Ishikawa (cell line): Measurements from ENCODE around the gene PTRH2.

Source experiments
- CEBPB ChIP-seq: IDR thresholded peaks from 2 replicates; pipeline ENCODE4 v1.6.1; 2012
- CREB1 ChIP-seq: IDR thresholded peaks from 2 replicates; pipeline ENCODE4 v1.6.1; 2012; ENCODE audit warnings: low read depth
- EGR1 ChIP-seq: IDR thresholded peaks from 2 replicates; pipeline ENCODE4 v1.6.1; 2012
- EP300 ChIP-seq: IDR thresholded peaks from 2 replicates; pipeline ENCODE4 v1.6.1; 2012; ENCODE audit warnings: borderline replicate concordance
- FOXM1 ChIP-seq: IDR thresholded peaks from 2 replicates; pipeline ENCODE4 v1.6.1; 2012; ENCODE audit warnings: low read depth, borderline replicate concordance
- NFIC ChIP-seq: IDR thresholded peaks from 2 replicates; pipeline ENCODE4 v1.6.1; 2012
- RAD21 ChIP-seq: IDR thresholded peaks from 2 replicates; pipeline ENCODE4 v1.6.1; 2012; ENCODE audit warnings: low read depth
- TAF1 ChIP-seq: IDR thresholded peaks from 2 replicates; pipeline ENCODE4 v1.6.1; 2012; ENCODE audit warnings: low read depth, mild to moderate bottlenecking
- TCF12 ChIP-seq: IDR thresholded peaks from 2 replicates; pipeline ENCODE4 v1.6.1; 2012; ENCODE audit warnings: low read depth
- TEAD4 ChIP-seq: IDR thresholded peaks from 2 replicates; pipeline ENCODE4 v1.6.1; 2012
- YY1 ChIP-seq: IDR thresholded peaks from 2 replicates; pipeline ENCODE4 v1.6.1; 2012; ENCODE audit warnings: low read depth
- ZBTB7A ChIP-seq: IDR thresholded peaks from 2 replicates; pipeline ENCODE4 v1.6.1; 2012; ENCODE audit warnings: low read depth
- TF ChIP-seq, protein P1 (sequence below): IDR thresholded peaks from 2 replicates; pipeline ENCODE4 v1.6.1; 2012
- TF ChIP-seq, protein P2 (sequence below): IDR thresholded peaks from 2 replicates; pipeline ENCODE4 v1.6.1; 2012; ENCODE audit warnings: low read depth, mild to moderate bottlenecking
- TF ChIP-seq, protein P3 (sequence below): IDR thresholded peaks from 2 replicates; pipeline ENCODE4 v1.6.1; 2012

The PTRH2 gene

DNA sequence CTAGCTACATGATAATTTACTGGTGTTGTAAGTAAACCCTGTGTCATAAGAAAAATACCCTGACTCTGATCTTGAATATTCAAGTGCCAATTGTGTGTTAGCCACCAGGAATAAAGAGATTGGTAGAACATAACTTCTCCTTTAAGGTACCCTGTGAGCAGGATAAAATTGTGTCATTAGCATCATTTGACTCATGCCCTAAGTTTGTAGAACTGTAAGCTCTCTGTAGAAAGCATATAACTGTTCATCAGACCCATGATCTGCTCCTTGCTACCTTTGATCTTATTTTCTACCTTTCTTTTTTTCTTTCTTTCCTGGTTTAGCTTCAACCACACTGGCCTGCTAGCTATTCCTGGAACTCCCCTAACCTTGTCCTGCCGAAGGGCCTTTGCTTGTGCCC lies 35.8 kb downstream of the PTRH2 start:
- TF ChIP-seq TCF12 (no peak), YY1 (no peak), TEAD4 (no peak), EP300 (no peak), CEBPB (no peak), NFIC (no peak), ZBTB7A (no peak), EGR1 (no peak), TAF1 (no peak), FOXM1 (no peak)
- TF ChIP-seq, protein P1, sequence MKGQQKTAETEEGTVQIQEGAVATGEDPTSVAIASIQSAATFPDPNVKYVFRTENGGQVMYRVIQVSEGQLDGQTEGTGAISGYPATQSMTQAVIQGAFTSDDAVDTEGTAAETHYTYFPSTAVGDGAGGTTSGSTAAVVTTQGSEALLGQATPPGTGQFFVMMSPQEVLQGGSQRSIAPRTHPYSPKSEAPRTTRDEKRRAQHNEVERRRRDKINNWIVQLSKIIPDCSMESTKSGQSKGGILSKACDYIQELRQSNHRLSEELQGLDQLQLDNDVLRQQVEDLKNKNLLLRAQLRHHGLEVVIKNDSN = no peak
- TF ChIP-seq, protein P2, sequence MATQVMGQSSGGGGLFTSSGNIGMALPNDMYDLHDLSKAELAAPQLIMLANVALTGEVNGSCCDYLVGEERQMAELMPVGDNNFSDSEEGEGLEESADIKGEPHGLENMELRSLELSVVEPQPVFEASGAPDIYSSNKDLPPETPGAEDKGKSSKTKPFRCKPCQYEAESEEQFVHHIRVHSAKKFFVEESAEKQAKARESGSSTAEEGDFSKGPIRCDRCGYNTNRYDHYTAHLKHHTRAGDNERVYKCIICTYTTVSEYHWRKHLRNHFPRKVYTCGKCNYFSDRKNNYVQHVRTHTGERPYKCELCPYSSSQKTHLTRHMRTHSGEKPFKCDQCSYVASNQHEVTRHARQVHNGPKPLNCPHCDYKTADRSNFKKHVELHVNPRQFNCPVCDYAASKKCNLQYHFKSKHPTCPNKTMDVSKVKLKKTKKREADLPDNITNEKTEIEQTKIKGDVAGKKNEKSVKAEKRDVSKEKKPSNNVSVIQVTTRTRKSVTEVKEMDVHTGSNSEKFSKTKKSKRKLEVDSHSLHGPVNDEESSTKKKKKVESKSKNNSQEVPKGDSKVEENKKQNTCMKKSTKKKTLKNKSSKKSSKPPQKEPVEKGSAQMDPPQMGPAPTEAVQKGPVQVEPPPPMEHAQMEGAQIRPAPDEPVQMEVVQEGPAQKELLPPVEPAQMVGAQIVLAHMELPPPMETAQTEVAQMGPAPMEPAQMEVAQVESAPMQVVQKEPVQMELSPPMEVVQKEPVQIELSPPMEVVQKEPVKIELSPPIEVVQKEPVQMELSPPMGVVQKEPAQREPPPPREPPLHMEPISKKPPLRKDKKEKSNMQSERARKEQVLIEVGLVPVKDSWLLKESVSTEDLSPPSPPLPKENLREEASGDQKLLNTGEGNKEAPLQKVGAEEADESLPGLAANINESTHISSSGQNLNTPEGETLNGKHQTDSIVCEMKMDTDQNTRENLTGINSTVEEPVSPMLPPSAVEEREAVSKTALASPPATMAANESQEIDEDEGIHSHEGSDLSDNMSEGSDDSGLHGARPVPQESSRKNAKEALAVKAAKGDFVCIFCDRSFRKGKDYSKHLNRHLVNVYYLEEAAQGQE = no peak
- TF ChIP-seq, protein P3, sequence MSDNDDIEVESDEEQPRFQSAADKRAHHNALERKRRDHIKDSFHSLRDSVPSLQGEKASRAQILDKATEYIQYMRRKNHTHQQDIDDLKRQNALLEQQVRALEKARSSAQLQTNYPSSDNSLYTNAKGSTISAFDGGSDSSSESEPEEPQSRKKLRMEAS = no peak

DNA sequence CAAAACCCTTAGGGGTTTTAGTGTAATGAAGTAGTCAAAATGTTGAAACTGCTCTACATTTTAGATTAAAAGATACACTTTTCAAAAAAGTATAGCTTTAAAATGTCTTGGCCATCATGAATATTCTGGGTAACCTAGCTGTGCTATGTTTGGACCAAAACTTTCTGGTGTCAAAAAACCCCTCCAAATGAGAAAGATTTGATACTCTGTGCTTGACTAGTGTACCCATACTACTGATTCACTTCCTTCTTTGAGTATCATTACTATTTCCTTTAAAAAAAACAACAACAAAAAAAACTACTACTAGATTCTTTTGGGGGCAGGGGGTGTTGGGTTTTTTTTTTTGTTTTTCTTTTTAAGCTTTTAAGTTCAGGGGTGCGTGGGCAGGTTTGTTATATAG lies 37.3 kb downstream of the PTRH2 start:
- TF ChIP-seq EP300 = no peak
- no peak for TF ChIP-seq FOXM1
- no peak for TF ChIP-seq RAD21
- TF ChIP-seq EGR1 = no peak
- TF ChIP-seq ZBTB7A = no peak
- no peak for TF ChIP-seq CEBPB
- no peak for TF ChIP-seq CREB1
- TF ChIP-seq TEAD4 = no peak
- TF ChIP-seq, protein P2 = no peak
- TF ChIP-seq, protein P1 = no peak
- no peak for TF ChIP-seq TAF1
- TF ChIP-seq TCF12 = no peak
- TF ChIP-seq, protein P3 = no peak
- no peak for TF ChIP-seq YY1
- no peak for TF ChIP-seq NFIC

DNA sequence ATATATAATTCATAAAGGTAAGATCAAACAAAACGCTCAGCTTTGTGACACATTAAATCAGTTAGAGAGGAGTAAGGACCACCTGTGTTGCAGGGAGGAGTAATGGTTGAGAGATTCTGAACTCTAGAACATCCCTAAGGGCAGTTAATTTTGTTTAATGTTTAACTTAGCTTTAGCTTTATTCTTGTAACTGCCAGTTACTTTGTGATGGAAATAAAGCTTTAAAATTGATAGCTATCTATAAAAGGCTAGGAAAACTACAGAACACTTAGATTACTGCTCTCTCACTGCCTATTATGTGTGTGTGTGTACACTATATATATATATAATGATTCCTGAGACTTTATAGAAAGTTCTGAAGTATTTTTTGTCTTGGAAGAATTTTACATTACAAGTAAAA lies 37.8 kb downstream of the PTRH2 start:
- TF ChIP-seq, protein P3 = no peak
- TF ChIP-seq TAF1 (no peak), NFIC (no peak), FOXM1 (no peak), TCF12 (no peak), EP300 (no peak), TEAD4 (no peak), ZBTB7A (no peak), CREB1 (no peak), YY1 (no peak), EGR1 (no peak), RAD21 (no peak), CEBPB (no peak)
- TF ChIP-seq, protein P2 = no peak
- TF ChIP-seq, protein P1 = no peak

DNA sequence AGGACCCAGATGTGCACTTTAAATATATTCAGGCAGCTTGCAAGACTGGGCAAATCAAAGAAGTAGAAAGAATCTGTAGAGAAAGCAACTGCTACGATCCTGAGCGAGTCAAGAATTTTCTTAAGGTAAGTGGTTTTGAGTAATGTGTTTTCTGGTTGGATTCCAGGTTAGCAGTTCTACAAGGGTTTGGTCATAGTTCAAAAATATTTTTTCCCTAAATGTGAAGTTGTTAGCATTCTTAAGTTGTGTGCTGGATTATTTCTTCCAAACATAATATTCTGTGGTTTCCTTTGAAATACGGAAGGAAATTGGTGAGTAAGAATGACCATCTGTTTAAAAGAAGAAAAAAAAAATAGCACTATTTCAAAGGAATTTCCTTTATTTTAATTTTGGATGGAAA lies 38.4 kb downstream of the PTRH2 start:
- TF ChIP-seq CREB1 (no peak), NFIC (no peak), RAD21 (no peak), EGR1 (no peak), TAF1 (no peak), YY1 (no peak), ZBTB7A (no peak)
